Esophagus squamous epithelium (tissue), 4 donors: ENCODE data around the gene KLC1.

Source experiments
- CTCF ChIP-seq, 6 experiments: fragments of 450-650 bp in 4 of 6; fragments of 200-600 bp in 2 of 6; sonication (generic) in 2 of 6; IDR thresholded peaks; one replicate each; pipeline ENCODE4 v1.5.1; 2016 to 2019; ENCODE audit warnings: antibody characterized with exemption in 6 of 6, mild to moderate bottlenecking in 4 of 6, moderate library complexity in 4 of 6
- POLR2A ChIP-seq, 4 donors: fragments of 450-650 bp; IDR thresholded peaks; one replicate each; pipeline ENCODE4 v1.6.1; 2017; ENCODE audit warnings: antibody characterized with exemption in 4 of 4, mild to moderate bottlenecking in 4 of 4, moderate library complexity in 3 of 4

GRCh38 chr14:103710771-103711377 lies 81.9 kb downstream of the KLC1 start:
- TF ChIP-seq POLR2A (IDR thresholded peaks at IDR 0.05) (no peak), CTCF (IDR thresholded peaks at IDR 0.05) (no peak)
